HG03139 (cell line): ENCODE data around the gene DPEP2.

Experiments
- ATAC-seq: cut with Tn5 transposase; IDR thresholded peaks from one replicate; pipeline ENCODE4 v1.9.1; 2021; ENCODE audit not compliant: unreplicated experiment

The DPEP2 gene

DNA sequence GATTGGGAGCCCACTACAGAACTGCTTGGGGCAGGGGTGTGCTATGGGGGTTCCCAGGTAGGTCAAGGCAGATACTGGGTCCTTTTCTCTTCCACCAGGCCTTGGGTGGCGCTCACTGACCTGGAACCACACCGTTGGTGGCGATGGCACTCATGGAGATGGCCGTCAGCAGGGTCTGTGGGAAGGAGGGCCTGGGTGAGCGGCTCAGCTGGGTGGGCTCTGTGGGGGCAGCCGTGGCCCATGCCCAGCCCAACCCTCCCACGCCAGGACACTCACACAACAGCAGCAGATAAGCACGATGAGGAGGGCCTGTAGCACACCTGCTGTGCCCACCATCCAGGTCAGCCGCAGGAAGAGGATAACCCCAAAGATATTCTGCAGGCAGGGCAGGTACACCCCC lies 41.7 kb downstream of the DPEP2 start:
- ATAC-seq, result no peak

DNA sequence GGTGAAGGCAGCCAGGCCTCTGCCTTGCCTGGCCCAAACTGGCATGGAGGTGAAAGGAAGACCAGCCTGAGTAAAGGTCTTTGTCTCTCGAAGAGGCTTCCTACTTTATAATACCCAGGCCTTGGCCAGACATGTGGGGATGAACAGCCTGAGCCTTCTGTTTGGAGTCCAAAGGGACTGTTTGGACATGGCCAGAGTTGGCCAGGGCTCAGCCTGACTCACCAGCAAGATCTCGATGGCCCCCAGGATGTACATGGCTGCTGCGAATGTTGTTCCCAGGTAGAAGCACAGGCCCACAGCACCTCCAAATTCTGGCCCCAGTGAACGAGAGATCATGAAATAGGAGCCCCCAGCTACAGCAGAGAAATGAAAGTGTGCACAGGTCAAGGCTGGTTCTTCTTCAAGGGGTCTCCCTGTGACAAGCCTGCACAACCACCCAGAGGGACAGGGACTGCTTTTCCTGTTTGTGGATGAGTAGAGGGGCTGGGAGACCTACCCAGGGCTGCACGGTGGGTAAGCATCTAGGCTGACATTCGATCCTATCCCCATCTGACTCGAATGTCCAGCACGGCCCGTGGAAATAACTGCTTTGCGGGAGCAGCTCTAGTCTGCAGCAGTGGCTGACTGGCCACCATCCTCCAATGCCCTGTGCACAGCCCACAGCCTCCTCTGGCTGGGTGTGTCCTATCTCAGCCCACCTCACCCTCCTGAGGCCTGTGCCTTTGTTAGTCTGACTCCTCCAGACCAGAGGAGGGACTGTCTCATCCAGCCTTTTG lies 44.7 kb downstream of the DPEP2 start:
- ATAC-seq, result no peak

DNA sequence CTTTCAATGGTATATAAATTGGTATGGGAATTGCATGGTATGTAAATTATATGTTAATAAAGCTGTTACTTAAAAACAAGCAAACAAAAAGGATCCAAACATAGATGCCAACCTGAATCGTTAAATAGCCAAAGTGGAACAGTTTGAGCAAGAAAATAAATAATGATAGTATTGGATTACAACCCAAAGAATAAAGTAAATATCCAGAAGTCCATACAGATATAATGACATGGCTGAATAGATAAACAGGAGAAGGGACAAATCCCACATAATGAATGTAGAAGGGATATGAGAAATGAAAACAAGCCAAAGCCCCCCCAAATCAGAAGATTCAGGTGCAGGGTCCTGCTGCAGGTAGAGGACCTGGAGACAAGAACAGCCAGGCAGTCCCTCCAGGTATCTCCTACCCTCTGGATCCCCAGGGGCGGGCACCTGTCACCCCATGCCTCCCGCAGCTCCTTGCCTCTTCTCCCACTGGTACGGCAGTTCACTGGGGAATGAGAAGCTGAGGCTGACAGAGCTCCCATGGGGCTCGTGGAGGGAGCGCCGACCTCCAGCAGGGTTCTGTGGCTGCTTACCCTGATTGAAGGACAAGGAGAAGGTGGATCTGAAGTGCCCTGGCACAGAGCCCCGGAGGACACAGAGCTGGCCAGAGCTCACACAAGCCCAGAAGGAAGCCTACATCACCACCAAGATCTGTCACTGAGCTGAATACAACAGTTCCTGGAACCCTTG lies 45.5 kb downstream of the DPEP2 start:
- no peak for ATAC-seq

DNA sequence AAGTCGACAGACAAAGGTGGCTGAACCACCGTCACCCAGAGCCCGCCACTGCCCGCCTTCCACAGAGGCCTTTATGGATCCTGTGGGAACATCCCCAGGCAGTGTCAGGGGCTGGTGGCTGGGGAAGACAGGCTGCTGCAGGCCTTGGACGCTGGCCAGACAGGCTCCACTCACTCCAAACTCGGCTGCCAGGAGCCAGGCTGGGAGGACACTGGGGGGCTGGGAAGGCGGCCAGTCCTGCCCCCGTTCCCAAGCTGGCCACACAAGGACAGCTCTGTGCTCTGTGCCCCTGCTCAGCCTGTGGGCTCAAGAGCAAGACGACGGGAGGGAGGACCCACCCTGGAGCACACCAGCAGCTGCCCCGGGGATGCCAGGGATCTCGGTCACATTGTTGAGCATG lies 47.8 kb downstream of the DPEP2 start:
- ATAC-seq, result no peak

DNA sequence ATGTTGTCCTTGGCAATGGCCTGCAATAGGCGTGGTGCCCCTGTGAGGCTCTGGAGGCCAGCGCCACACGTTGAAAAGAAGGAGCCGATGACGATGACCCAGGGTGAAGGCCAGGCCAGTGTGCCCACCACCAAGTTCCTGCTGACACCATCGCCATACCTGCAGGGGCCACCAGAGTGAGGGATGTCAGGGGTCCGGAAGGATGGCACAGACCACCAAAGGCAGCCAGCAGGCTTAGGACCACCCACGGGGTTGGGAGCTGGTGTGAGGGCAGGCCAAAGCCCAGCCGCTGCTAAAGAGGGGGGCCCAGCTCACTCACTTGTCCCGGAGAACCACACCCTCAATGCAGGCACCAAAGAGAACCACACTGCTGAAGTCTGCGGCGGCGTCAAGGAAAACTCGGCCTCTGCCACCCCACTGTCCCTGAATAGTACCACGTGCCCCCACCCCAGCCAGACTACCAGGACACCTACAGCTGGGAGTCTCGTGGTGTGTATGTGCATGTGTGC lies 48.9 kb downstream of the DPEP2 start:
- no peak for ATAC-seq

DNA sequence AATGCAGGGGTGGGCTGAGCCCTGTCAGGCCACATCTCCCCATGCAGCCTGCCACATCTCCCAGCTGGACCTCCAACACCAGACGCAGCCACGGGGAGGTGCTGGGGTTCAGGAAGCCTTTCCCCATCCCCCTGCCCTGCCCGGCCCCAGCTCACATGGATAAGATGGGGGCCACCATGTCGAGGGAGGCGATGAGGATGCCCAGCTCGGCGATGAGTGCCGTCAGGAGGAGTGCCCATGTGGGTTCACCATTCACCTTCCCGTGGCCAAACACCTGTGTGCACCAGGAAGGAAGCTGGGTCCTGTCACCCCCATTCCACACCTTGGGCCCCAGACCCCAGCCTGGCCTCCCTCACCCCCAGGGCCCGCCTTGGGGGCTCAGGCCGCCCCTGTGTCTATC lies 49.6 kb downstream of the DPEP2 start:
- ATAC-seq, result no peak

DNA sequence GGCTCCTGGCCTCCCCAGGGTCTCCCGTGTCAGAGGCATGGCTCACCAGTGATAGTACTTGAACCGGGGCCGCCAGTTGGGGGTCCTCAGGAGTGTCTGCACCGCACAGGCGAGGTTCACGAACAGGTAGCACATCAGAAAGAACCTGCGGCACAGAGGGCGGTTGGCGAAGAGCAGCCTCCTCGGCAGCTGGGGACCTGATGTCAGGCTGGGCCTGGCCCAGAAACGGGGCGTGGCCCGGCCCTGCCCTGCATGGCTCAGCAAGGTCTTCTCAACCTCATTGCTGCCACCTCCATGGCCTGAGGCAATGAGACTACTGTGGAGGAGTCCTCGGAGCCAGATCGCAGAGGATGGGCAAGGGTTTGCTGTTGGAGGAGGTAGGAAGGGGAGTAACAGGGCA lies 51.3 kb downstream of the DPEP2 start:
- no peak for ATAC-seq

DNA sequence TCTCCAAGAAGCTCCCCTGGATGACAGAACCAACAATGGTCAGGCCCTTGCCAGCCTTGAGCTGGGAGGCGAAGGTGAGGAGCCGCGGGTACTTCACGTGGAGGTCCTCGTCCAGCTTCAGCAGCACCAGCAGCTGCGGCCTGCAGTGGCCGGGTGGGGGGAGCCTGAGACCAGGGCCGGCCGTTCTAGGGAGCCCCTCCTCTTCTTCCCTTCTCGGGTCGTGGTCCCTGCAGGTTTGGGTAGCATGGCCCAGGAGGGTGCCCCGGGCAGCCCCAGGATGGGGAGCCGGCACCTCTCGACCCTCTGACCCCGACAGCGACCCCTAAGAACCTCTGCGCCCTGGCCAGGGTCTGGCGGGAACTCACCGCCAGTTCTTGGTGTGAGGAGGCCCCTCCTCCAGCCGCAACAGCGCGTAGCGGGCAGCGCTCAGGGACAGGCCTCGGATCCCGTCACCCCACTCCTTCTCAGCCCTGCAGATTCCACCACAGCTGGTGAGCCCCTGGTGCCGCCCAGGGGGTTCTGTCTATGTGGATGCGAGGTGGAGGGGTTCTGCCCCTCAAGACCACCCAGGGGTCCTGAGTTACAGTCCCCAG lies 52.2 kb downstream of the DPEP2 start:
- no peak for ATAC-seq

DNA sequence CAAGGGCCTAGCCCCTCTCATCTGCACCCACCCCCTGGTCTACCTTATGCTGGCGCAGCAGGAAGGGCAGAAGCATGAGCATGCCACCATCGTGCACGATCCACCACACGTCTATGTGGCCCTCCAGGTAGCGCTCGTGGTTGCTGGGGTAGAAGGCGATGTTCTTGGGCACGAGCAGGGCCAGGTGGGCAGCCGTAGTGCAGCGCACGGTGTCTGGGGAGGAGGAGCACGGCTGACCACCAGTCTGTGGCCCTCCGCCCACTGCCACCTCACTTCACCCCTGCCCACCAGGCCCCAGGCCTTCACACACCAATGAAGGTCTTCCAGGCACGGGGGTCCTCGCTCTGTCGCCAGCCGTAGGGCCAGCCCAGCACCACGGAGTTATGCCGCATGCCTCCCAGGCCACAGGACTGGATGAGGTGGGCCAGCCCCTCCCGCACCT lies 53.1 kb downstream of the DPEP2 start:
- ATAC-seq, result no peak

DNA sequence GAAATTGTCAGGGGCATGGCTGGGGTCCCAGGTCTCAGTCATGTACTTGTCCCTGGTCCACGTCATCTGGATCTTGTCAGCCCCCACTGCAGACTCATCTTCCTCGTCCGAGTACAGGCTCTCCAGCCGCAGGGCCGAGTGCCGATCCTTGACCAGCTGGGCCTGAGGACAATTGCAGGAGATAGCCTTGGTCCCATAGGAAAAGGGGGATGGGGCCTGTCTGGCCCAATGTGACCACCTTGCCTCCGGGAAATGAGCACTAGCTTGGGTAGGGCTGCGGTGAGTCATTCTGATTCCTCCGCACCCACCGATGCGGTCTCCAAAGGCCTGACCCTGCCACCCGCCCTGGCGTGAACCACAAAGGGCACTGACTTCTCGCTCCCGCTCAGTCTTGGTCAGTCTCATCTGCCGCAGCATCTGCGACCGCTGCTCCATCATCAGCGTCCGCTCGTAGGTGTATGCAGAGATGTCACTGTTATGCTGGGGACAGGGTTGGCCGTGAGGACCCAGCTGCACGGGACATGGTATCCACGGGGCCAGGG lies 53.8 kb downstream of the DPEP2 start:
- no peak for ATAC-seq

DNA sequence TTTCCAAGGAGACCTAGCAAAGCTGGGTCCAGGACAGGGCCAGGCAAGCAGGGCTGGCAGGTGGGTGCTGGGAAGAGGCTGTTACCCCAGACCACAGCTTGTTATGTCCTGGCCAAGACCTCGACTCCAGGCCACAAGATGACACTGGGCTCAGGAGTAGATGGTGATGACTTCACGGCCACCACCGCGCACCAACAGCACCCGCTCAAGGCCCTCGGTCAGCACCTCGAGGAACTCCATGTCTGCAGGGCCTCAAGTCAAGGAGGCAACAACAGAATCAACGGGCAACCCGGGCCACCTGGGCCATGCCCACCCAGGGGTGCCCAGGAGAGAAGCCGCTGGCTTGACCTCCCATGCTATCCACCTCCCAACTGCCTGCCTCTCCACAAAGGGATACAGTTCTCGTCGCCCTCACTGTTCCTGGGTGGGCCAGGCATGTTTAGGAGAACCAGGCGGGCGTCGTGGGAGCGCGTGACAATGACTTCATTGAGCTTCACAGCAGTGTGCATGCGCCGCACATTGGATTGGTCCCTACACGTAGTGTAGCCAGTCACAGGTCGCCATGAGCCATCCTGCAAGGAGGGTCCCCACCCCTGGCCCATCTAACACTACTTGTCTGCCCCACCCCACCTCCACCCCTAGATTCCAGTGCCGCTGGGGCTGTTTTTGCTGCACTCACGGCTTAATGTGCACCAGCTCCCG lies 54.4 kb downstream of the DPEP2 start:
- no peak for ATAC-seq

DNA sequence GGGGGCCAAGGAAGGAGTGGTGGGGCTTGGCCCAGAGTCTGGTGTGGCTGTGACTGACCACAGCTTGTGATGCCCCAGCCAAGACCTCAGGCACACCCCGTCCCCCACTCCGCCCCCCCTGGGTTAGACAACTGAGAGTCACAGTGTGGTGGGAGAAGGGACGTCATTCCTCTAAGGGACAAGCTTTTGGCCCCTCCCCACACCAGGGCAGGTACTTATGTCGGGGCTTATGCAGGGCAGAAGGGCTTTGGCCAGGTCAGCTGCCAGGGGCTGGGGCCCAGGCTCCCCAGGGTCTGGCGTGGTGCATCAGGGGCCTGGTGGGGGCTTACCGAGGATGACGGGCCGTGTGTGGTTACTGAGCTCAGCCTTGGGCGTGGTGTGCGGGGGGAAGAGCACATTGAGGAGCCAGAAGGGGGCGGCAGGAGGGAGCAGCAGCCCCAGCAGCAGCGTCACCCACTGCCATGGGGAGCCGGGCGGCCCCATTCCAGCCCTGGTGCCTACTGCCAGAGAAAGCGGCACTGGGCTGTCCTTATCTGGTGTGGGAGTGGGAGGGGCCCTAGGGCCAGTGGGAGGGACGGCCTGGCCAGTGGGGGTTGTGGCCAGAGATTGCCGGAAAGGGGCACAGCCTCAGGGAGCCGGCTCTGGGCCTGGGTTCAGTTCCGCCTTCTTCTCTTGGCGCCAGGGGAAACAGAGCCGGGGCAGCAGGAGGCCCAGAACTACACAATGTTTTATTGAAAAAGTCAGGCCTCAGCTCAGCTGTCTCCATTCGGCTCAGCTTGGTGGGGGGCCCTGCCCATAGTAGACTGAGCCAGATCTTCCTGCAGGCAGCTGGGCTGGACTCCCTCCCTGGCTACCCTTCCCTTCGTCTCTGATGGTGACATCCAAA lies 55.4 kb downstream of the DPEP2 start, which contains the start of gene LCAT:
LCAT (minus strand) TSS at position 502 of the 886 bp plus-strand sequence; CDS start at position 483, 19 bp downstream.
- no peak for ATAC-seq

DNA sequence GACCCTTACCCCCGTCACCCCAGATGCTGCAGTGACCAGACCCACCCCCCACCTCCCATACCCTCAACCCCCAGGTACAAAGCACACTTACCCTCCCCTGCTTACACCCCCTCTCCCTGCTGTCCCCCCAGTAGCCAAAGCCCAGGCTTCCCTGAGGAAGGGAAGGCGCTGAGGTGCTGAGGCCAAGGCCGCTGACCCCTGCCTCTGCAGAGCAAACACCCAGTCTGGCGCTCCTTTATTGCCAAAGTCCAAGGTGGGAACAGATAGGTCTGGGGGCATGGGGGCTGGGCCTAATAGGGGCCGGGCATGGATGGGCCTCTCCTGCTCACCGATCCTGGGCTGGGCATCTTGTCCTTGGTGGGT lies 56.0 kb downstream of the DPEP2 start:
- ATAC-seq, result no peak

DNA sequence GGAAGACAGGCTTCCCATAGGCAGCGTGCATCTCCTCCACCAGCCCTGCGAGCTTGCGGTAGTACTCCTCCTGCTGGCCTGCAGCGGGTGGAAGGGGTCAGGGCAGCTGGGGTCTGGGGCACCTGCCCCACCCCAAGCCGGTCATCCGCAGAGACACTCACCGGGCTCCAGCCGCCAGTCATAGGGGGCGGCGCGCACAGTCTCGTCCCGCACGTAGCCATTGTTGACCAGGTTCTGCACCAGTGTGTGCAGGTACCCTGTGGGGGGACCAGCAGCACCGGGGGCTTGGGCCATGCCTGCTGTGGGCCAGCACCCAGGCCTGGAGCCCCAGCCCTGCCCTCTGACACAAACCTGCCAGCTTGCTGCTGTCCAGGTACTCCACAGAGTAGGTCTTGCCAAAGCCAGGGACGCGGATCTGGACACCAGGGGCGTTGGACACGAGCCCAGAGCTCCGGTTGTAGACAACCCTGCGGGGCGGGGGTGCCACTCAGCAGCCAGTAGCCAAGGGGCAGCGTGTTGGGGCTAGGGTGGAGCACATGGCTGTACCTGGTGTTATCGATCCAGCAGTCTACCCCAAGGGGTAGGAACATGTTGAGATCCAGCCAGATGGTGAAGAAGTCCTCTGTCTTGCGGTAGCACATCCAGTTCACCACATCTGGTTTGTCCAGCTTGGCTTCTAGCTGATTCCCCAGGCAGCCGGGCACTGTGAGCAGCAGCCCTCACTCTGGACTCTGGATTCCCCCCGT lies 56.6 kb downstream of the DPEP2 start:
- no peak for ATAC-seq

DNA sequence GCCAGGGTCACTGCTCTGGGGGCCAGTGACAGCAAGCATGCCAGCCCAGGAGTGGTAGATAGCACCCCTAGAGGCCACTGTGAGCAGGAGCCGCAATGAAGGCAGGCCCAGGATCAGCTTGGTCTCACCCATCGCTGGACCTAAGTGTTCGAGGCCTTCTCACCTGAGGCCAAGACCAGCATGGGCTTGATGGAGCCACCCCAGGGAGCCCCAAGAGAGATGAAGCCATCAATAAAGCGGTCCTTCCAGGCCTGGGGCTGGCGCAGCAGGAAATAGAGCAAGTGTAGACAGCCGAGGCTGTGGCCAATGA lies 57.1 kb downstream of the DPEP2 start:
- no peak for ATAC-seq

DNA sequence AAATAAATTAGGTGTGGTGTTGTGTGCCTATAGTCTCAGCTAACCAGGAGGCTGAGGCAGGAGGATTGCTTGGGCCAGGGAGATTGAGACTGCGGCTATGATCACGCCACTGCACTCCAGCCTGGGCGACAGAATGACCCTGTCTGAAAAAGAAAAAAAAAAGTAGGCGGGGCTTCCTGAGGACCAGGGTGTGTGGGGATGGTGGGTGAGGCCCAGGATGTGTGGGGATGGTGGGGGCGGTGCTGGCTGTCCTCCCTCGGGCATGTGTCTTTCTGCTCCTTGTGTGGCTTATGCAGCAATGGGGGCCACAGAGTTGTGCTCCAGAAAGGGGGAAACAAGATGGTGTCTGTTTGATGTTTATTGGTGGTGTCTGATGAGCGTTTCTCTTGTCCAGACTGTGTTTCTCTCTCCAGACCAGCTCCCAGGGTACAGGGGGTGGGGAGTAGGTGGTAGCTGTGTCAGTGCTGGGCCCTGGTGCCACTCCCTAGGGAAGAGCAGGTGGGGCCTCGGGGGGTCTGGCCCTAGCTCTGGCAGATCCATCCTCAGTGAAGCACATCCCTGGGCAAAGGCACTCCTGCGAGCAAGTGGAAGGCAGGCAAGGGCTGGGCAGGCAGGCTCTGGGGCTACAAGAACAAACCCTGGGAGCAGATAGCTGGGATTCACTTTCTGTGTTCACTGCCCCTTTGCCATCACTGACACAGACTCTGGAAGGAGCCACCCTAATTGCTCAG lies 57.6 kb downstream of the DPEP2 start:
- no peak for ATAC-seq

DNA sequence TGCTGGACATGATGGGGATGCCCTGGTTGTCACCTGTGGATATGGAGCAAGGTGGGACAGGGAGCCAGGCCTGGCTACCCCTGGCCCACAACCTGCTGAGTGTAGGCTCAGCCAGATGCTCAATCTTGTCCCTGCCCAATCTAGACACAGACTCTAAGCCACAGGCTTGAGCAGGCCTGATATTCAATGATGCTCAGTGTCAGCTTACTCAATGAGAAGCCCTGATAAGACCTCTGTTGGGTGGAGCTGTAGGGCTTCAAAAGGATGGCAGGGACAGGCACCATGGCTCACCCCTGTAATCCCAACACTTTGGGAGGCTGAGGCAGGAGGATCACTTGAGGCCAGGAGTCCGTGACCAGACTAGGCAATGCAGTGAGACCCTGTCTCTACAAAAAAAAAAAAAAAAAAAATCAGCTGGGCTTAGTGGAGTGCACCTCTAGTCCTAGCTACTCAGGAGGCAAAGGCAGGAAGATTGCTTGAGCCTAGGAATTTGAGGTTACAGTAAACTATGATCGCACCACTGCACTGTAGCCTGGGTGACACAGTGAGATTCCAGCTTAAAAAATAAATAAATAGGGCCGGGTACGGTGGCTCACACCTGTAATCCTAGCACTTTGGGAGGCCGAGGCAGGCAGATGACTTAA lies 58.7 kb downstream of the DPEP2 start:
- ATAC-seq, result no peak
